Liver (tissue), 3 donors: ENCODE results near the gene VGLL4.

ENCODE experiments used
- RAD21 ChIP-seq, 2 donors: IDR thresholded peaks; 2 replicates each; pipeline ENCODE4 v1.6.1; 2016; ENCODE audit warnings: antibody characterized with exemption in 2 of 2, mild to moderate bottlenecking in 2 of 2
- RXRA ChIP-seq, 2 donors: IDR thresholded peaks; 2 replicates each; pipeline ENCODE4 v1.6.1; 2017 to 2018; ENCODE audit warnings: antibody characterized with exemption in 2 of 2, mild to moderate bottlenecking in 1 of 2
- TAF1 ChIP-seq: conservative IDR thresholded peaks from 2 replicates; pipeline ENCODE4 v1.6.1; 2016; ENCODE audit warnings: antibody characterized with exemption, mild to moderate bottlenecking
- ZBTB33 ChIP-seq: IDR thresholded peaks from 2 replicates; pipeline ENCODE4 v1.6.1; 2016; ENCODE audit warnings: antibody characterized with exemption
- TF ChIP-seq, protein P1 (sequence below): fragments of 150-350 bp; IDR thresholded peaks from 2 replicates; pipeline ENCODE4 v1.5.1; 2017; ENCODE audit warnings: improper control_type of control experiment, low read depth, low read length; ENCODE audit not compliant: missing input control
- TF ChIP-seq, protein P2 (sequence below): IDR thresholded peaks from 2 replicates; pipeline ENCODE4 v1.6.1; 2016; ENCODE audit warnings: antibody characterized with exemption
- donor health status: healthy.
- donor health status: healthy.

DNA sequence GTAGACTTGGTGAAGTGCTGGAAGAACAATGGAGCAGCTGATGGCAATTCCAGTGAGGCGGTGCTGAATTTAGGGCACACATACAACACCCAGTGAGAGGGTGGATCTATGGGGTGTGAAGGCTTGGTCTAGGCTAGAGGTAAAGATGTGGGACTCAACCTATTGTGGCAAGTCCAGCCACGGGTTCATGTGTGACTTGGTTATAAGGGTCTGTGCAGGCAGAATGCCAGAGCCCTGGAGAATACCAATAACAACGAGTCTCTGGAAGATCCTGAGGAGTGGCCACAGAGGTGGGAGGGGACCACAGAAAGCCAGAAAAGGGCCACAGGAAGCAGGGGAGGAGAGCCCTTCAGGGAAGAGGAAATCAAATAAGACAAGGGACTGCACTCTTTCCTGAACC, 55.0 kb downstream of the VGLL4 start:
- no peak for TF ChIP-seq RXRA (IDR thresholded peaks at IDR 0.05)
- TF ChIP-seq, protein P1, sequence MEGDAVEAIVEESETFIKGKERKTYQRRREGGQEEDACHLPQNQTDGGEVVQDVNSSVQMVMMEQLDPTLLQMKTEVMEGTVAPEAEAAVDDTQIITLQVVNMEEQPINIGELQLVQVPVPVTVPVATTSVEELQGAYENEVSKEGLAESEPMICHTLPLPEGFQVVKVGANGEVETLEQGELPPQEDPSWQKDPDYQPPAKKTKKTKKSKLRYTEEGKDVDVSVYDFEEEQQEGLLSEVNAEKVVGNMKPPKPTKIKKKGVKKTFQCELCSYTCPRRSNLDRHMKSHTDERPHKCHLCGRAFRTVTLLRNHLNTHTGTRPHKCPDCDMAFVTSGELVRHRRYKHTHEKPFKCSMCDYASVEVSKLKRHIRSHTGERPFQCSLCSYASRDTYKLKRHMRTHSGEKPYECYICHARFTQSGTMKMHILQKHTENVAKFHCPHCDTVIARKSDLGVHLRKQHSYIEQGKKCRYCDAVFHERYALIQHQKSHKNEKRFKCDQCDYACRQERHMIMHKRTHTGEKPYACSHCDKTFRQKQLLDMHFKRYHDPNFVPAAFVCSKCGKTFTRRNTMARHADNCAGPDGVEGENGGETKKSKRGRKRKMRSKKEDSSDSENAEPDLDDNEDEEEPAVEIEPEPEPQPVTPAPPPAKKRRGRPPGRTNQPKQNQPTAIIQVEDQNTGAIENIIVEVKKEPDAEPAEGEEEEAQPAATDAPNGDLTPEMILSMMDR: no peak
- TF ChIP-seq RAD21 (IDR thresholded peaks at IDR 0.05): no peak
- TF ChIP-seq, protein P2, sequence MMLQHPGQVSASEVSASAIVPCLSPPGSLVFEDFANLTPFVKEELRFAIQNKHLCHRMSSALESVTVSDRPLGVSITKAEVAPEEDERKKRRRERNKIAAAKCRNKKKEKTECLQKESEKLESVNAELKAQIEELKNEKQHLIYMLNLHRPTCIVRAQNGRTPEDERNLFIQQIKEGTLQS: no peak
- no peak for TF ChIP-seq TAF1
- TF ChIP-seq ZBTB33: no peak
